ENCODE results near the gene RBM45.
"Not testable (repeated sequence)": the region's sequence is repeated elsewhere in the genome, so short reads cannot be mapped to it uniquely, and the experiment has no call there.

The RBM45 gene, protein sequence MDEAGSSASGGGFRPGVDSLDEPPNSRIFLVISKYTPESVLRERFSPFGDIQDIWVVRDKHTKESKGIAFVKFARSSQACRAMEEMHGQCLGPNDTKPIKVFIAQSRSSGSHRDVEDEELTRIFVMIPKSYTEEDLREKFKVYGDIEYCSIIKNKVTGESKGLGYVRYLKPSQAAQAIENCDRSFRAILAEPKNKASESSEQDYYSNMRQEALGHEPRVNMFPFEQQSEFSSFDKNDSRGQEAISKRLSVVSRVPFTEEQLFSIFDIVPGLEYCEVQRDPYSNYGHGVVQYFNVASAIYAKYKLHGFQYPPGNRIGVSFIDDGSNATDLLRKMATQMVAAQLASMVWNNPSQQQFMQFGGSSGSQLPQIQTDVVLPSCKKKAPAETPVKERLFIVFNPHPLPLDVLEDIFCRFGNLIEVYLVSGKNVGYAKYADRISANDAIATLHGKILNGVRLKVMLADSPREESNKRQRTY

GRCh38 chr2:178112202-178113152 lies at the start of gene RBM45:
Gene RBM45, plus strand, starts transcription at chr2:178112437. Its CDS starts 110 bp downstream, at chr2:178112547.
- peak; percentile 39 to 77 for DNase-seq (ENCODE audit: extremely low read depth in 1 of 2, low read depth in 1 of 2)

- no peak for DNase-seq (ENCODE audit: extremely low read depth in 1 of 2, low read depth in 1 of 2)
These were observed 45.9 kb upstream of the RBM45 start for GRCh38 chr2:178066324-178066723.

- no peak for DNase-seq (ENCODE audit: extremely low read depth in 1 of 2, low read depth in 1 of 2)
These were observed 45.2 kb upstream of the RBM45 start for GRCh38 chr2:178066890-178067669.

DNA sequence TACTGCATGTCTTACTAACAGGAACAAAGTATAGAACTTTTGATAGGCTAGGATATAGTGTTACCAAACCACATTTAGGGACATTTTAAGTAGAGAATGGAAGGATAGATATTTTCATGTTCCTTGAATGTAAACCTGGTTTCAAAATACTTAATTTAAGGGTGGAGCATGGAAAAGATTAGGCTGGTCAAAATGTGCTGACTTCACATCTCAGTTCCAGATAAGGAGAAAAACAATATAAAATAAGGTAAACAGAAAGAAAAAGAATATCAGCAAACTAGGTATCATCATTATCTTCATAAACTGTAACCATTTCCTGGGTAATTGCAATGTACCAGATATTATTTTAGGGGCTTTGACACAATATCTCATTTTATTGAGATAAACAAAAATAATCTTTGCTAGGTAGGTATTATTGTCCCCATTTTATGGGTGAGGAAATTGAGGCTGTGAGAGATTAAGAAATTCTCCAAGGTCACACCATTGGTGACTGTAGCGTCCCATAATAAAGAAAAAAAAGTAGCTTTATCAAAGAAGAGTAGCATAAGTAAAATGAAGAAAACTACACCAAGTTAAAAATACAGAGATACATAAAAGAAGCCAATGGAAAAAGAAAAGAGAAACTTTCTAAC lies 43.3 kb upstream of the RBM45 start:
- no peak for DNase-seq (ENCODE audit: extremely low read depth in 1 of 2, low read depth in 1 of 2)

GRCh38 chr2:178069551-178069950 lies 42.7 kb upstream of the RBM45 start:
- no peak for DNase-seq (ENCODE audit: extremely low read depth in 1 of 2, low read depth in 1 of 2)

DNA sequence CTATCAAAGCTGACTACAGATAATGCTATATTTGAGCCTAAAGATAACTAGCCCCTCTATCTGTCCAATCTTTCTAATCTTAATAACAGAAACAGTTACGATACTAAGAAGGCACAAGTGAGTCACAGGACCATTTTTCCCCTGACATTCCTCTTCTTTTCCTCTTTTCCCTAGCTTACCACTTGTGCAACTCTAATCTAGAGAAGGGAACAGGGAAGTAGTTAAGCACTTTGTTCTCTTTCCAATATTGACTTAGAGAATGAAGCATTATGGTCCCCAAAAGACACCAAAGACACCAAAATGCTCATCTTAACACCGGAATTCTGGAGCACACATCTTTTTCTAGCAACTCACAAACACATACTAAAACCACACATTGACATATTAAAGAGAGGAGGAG lies 41.4 kb upstream of the RBM45 start:
- DNase-seq (ENCODE audit: extremely low read depth in 1 of 2, low read depth in 1 of 2) = no peak

DNA sequence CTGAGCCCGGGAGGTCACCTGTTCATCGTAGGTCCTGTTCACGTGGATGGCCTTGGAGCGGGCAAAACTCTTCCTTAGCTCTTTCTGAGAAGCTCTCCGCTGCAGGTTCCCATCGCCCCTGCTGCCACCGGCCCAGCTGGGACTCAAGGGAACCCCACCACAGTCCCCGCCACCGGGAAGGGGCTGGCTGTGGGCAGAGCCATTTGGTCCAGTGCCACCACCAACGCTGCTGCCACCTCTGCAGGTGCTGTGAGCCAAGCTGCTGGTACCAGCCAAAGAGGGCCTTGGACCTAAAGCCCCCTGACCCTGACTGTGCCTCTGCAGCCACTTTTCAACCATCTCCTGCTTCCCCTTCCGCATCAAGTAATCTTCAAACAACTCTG lies 40.2 kb upstream of the RBM45 start:
- no peak for DNase-seq (ENCODE audit: extremely low read depth in 1 of 2, low read depth in 1 of 2)

DNA sequence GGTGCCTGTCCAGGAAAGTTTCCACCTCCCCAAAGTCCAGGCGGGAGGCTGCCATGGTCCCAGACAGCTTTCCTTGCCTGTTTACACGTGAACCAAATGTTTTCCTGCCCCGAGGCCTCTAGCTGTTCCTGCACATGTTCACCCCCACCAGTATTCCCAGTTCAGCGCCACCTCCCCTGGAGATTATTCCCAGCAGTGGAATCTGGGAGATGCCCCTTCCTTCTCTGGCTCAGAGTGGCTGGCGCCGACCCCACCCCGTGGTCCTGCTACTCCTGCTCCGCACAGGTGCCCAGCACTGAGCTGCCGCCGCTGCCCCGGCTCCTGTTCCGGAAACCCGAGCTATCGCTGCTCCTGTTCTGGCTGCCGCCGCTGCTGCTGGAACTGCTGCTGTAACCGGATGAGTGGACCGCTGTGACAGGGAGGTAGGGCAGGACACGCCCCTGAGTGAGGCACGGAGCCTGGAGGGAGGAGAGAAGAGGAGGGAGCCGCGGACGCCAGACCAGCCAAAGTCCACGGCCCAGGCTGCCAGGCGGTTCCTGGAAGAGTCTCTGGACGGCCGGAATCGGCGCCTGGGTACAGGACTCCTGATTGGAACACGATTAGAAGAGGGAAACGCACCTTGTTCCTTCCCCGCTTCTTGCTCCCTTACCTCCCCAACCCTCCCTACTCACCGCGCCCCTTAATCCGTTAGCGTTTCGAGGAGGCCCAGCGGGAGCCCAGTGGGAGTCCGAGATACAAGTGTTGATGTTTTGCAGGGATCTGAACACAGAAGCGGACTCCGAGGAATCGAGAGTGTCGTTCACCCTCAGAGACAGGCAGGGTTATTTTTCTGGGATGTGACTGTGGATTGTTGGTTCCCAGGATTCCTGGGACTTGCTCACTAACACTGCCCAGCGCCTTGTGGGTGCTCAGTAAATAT lies 39.6 kb upstream of the RBM45 start, which contains the start of gene PDE11A:
PDE11A (minus strand) TSS at position 395 of the 919 bp plus-strand sequence; CDS start at position 55, 340 bp downstream.
- no peak for DNase-seq (ENCODE audit: extremely low read depth in 1 of 2, low read depth in 1 of 2)

- no peak for DNase-seq (ENCODE audit: extremely low read depth in 1 of 2, low read depth in 1 of 2)
These were observed 37.9 kb upstream of the RBM45 start for GRCh38 chr2:178074123-178075005.

- no peak for DNase-seq (ENCODE audit: extremely low read depth in 1 of 2, low read depth in 1 of 2)
These were observed 37.3 kb upstream of the RBM45 start for GRCh38 chr2:178075006-178075326.

GRCh38 chr2:178076130-178076529 lies 36.1 kb upstream of the RBM45 start:
- DNase-seq (ENCODE audit: extremely low read depth in 1 of 2, low read depth in 1 of 2) = no peak

- DNase-seq (ENCODE audit: extremely low read depth in 1 of 2, low read depth in 1 of 2) = not testable (repeated sequence)
These were observed 33.0 kb upstream of the RBM45 start for GRCh38 chr2:178079279-178079678.

DNA sequence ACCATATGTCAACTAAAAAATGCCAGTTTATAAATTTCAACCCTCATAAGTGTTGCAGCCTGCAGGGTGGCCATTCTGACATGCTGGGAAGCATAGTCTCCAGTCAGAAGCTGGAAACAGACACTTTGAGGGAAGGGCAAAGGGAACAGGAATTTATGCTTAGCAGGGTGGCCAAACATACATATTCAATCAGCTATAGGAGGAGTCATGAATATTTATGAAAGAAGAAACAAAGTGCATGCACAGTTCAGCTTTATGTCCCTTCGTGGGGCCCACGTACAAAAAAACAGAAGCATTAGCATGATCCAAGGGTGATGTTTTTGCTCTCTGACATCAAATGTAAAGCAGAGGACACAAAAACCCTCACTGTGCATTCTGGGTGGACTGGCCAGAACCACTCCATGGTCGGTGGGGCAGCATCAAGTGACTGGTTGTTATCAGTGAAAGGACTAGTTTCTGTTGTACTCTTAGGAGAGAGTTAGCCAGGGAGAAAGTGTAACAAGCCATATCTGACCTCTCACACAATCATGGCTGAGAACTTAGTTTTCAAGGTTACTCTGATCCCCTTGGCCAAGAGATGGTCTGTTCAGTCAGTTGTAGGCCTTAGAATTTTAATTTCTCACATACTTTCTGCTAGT lies 29.7 kb upstream of the RBM45 start:
- DNase-seq (ENCODE audit: extremely low read depth in 1 of 2, low read depth in 1 of 2) = no peak

- DNase-seq (ENCODE audit: extremely low read depth in 1 of 2, low read depth in 1 of 2) = no peak
These were observed 28.0 kb upstream of the RBM45 start for GRCh38 chr2:178084273-178084672.

DNA sequence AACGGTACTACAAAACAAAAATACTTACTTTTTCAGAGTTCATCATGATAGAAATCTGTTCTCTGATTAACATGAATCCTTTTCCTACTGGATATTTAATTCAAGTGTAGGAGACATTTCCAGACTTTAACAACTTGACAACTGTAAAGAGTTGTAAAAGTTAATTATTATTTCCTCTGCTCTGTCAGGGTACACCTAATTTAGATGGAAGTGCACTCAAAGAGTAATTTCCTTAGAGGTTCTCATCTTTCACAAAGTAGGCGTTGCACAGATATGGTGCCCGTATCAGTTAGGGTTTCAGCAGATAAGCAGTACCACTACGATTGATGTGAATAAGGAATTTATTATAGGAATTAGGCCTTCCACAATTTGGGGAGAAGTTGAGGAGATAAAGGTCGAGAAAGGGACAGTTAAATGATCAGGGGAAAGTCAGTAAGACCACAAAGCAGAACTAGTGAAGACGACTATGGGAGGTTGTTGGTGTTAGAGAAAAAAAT lies 23.4 kb upstream of the RBM45 start:
- no peak for DNase-seq (ENCODE audit: extremely low read depth in 1 of 2, low read depth in 1 of 2)

- DNase-seq (ENCODE audit: extremely low read depth in 1 of 2, low read depth in 1 of 2) = no peak
These were observed 18.8 kb upstream of the RBM45 start for GRCh38 chr2:178093471-178093870.

GRCh38 chr2:178101321-178102079 lies 10.7 kb upstream of the RBM45 start:
- DNase-seq (ENCODE audit: extremely low read depth in 1 of 2, low read depth in 1 of 2) = no peak
